NCI-H1092 treated with DMSO at 0.1 percent for 48 hours (cell line): ENCODE data around the gene SAC3D1.

Source experiments
- DNase-seq: peaks from one replicate; lab custom pipeline; 2025; lab: John Stamatoyannopoulos, UW

Gene SAC3D1

DNA sequence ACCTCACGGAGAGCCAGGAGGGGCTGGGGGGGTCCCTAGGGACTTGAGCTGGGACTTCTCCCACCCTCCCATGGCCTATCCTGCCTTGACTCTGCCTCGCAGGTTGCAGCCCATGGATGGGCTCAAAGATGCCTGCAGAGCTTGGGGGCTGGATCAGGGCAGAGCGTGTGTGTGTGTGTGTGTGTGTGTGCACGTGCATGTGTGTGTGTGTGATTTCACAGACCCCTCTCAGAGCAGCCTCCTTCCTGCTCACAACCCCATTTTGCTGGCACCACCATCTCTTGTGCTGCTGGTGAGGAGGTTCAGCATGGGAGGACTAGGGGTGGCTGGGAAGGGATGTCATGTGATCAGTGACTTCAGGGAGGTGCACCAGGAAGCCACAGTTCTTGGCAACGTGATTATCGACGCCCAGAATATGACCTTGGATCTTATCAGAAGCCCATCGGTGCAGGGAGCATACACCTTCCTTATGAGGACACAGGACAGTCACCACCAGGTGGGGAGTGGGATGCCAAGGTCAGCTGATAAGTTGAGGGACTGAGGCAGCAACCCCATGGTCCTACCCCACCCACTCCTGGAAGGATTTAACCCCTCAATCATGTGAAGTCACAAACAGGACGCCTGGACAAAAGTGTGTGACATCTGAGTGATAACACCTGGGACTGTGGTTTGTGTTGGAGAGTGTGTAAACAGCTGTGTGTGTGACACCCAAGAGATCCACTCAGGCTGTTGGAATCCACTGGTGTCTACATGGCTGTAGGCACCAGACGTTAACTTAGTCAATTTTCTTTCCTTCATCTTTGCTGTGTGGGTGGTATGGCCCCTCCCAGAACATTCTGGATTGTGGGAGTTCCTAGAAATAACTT, 19.2 kb downstream of the SAC3D1 start:
- DNase-seq, result no peak

- no peak for DNase-seq
Observed at GRCh38 chr11:65060913-65061408, 20.0 kb downstream of the SAC3D1 start.

DNA sequence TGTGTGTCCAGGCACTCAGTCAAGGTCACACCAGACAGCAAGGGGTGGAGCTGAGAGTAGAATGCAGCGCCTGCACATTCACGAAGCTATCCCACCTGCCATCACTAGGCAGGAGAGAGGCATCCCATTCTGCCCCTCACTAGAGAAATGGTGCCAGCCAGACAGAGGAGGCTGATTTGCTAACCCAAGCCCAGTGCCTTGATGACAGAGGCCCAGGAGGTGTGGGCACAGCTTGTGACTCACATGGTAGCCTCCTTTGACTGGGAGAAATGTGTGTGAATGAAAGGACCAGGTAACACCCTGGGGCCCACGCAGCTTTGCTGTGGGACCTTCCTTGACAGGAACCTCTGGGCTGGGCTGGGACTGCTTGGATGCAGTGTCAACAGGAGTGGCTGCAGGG, 22.5 kb downstream of the SAC3D1 start:
- no peak for DNase-seq

GRCh38 chr11:65064847-65065240, 23.8 kb downstream of the SAC3D1 start:
- no peak for DNase-seq

- DNase-seq, result no peak
Observed at GRCh38 chr11:65065851-65066250, 24.8 kb downstream of the SAC3D1 start.

- DNase-seq, result no peak
Observed at GRCh38 chr11:65066315-65066714, 25.3 kb downstream of the SAC3D1 start.

DNA sequence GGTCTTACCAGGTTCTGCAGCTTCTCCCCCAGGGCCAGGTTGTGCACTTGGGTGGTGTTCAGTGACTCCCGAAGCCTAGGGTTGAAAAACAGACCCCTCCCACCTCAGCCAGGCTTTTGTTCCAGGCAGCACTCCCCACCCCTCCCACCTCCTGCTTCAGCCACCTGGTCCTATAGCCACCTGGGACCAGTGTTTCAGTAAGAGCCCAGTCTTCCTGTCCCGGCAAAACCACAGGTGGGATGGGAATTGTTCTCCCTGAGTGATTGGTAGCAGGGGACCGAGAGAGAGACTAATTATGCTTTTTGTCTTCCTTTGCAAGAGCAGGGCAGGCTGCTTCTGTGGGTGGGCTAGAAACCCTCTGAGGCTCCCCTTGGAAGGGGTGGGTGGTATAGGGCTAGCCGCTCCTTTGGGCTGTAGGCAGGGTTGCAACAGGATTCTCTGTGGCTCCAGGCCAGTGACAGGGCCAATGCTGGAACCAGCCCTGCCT, 25.8 kb downstream of the SAC3D1 start:
- DNase-seq, result no peak

DNA sequence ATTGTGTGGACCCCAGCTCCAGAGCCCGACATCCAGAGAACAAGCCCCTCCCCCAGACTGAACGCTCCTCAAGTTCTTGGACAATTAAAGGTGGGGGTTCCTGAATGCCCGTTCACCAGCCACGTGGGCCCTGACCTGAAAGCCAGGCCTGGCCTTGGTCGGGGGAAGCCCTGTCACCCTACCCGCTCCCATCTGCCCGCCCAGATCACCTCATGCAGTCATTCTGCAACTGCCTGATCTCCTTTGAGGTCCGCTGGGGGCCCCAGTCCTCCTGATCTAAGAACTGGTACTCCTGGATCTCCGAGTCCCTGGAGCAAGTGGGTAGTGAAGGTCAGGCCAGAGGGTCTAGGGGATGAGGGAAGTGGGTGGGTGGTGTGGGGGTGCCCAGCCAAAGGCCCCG, 26.4 kb downstream of the SAC3D1 start:
- DNase-seq, result no peak

DNA sequence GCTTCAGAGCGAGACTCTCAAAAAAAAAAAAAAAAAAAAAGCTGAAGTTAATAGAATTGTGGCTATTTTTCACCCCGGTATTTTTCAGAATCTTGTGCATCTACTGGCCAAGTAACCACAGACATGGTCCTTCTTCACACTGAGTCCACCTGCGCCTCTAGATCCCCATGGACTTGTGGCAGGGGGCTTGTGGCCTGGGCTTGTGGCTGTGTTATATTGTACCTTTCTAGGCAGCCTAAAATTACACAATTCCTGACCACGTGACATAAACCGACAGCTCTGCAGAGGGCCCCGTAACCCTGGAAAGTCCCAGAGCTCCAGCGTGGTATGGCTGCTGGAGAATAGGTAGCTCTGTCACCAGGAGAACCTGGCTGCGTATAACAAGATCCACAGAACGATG, 28.2 kb downstream of the SAC3D1 start:
- no peak for DNase-seq

- DNase-seq, result no peak
Observed at GRCh38 chr11:65071907-65072630, 31.1 kb downstream of the SAC3D1 start.

DNA sequence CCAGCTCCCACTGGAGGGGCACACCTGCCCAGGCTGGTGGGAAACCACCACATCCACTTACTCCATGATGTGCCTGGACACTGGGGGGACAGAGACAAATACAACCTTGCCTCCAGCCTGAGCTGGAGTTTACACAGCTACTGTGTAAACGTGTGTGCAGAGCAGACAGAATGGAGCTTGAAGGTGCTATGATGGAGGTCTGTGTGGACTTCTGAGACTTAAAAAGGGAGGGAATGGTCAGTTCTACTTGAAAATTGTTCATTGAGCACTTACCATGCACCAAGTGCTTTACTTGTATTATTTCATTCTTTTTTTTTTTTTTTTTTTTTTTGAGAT, 31.6 kb downstream of the SAC3D1 start:
- no peak for DNase-seq

DNA sequence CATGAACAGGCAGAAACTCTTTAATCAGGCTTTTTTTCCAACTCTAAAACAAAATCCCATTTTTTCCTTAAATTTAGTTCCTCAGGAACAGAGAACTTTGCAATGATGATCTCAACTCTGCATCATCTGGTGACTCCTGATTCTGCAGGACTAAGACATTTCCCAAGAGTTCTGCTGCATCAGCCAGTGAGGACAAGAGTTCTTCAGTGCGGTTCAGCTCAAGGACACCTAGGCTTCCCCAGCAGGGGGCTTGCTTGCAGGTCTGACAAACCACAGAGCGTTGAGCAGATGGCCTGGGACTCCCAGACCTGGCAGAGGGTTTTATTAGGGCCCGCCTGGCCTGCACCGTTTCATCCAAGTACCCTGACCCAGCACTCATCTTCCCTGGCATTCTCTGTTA, 36.4 kb downstream of the SAC3D1 start:
- no peak for DNase-seq

- peak; percentile 34 for DNase-seq
Observed at GRCh38 chr11:65078151-65078550, 37.1 kb downstream of the SAC3D1 start.

DNA sequence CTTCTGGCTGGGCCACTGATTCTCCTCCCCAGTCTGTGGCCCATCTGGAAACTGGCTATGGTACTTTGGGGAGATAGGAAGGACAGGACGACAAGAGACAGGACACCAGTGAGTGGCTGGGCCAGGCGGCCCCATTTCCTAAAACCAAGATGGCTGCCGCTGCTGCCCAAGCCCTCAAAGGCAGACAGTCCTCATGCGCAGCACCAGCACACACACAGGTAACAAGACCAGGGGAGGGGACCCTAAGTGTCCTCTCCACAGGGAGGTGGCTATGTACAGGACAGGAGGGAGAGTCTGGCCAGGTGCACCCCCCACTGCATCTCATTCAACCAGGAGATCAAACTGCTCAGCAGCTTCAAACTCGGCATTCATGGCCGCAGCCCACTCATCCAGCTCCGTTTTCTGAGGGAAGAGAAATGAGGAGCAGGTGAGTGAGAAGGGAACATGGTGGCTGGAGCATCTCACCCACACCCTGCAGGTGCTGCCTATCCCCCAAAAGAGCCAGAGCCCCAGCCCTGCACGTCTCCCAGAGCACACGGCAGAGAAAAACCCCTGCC, 37.9 kb downstream of the SAC3D1 start:
- no peak for DNase-seq

- no peak for DNase-seq
Observed at GRCh38 chr11:65083134-65083833, 42.3 kb downstream of the SAC3D1 start.

DNA sequence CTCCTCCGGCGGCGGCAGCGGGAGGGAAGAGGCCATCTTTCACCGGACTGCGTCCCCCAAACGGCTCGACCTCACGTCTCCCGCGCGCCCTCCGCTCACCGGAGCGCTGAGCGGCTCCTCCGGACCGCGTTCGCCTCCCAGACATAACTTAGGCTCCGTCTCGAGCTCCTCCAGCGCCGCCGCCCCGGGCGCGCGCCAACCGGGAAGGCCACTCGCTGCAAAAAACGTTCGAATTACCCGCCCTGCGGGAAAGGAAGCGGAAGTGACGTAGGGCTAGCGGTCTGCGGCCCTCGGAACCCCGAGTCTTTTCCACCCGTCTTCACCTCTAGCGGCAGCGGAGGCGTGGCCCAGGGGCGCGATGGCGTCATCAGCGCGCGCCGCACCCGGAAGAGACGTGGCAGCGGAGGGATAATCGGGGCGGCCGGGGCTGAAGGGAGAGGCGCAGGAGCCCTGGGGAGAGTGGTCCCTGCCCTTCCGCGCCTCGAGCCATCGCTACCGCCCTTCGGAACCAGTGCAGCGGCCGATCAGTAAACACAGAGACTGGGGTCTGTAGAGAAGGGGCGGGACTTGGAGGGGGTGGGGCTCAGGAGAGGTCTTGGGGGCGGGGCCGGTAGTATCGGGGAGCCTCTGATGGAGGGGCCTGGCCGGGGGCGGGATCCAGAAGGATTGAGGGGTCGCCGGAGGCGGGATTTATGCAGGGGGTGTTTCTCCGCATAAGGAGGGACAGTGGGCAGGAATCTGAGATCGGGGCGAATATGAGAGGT, 43.0 kb downstream of the SAC3D1 start, which contains the start of the genes CDCA5 and ZFPL1:
Gene CDCA5 (minus strand): TSS at position 207 of the 764 bp plus-strand sequence. CDS start 62 bp downstream, at position 145.
Gene ZFPL1 (plus strand): TSS at position 389 of the 764 bp plus-strand sequence. CDS start 477 bp downstream, outside the sequence.
- DNase-seq, result peak; percentile 98

DNA sequence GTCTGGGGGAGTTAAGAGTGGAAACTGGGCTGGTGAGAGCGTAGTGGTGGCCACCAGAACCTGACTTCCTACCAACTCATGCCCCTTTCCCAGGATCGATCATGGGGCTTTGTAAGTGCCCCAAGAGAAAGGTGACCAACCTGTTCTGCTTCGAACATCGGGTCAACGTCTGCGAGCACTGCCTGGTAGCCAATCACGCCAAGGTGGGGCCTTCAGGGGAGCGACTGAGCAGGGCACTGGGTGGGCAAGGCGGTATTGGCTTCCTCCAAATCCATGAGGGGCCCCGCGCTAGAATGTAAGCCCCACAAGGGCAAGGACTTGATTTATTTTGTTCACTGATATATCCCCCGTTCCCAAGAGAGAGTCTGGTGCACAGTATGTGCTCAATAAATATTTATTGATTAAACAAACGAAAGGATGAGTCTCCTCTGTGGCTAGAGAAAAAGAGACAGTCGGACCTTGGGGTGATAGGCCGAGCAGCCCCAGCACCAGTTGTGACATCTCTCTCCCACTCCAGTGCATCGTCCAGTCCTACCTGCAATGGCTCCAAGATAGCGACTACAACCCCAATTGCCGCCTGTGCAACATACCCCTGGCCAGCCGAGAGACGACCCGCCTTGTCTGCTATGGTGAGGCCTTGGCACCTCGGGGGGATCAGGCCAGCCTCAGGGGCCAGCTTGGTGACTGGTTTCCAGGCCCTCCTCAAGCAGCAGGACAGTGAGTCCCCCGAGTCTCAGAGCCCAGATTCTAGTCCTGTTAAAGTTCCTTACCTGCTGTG, 43.8 kb downstream of the SAC3D1 start:
- DNase-seq, result no peak

DNA sequence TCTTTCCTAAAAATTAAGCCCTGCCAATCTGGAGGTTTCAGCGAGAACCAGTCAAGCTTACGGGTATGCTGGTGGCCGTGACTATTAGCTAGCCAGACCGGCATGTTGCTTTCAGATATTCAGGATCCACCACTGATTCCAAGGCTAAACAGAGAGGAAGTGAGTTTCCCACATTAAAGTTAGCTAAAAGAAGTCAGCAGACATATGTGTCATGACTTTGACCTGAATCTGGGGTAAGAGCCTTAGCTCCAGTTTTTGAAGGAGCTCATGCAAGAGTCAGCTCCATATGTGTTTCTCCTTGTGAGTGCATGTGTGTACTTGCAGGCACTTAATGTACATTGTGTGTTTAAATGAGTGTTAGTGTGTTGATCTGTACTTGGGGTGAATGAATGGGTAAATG, 44.4 kb downstream of the SAC3D1 start:
- DNase-seq, result no peak

DNA sequence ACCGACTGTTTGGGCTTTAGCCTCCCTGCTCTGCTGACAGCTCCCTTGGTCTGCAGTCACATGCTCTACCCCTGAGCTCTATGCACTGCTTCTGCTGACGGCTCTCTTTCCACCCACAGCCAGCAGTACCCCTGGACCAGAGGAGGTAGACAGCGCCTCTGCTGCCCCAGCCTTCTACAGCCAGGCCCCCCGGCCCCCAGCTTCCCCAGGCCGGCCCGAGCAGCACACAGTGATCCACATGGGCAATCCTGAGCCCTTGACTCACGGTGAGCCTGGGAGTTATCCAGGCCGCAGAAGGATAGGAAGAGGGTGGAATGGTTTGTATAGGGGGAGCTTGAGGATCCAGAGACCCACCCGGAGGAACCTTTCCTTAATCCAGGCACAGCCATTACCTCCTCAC, 45.8 kb downstream of the SAC3D1 start:
- no peak for DNase-seq

GRCh38 chr11:65087216-65087615, 46.2 kb downstream of the SAC3D1 start:
- DNase-seq, result no peak
